HL-60 (cell line): Measurements from ENCODE around the gene PTPRT.

Source experiments
- DNase-seq, 2 experiments: peaks; one replicate each; pipeline ENCODE4 v3.0.0-alpha.2; 2010 to 2020; ENCODE audit warnings: low read depth in 1 of 2, low spot score in 1 of 2
- H3K27ac ChIP-seq: fragments of 250-450 bp; sonication (Bioruptor Pico); replicated peaks from 2 replicates; pipeline ENCODE4 v1.5.1; 2020; ENCODE audit warnings: mild to moderate bottlenecking, moderate library complexity
- H3K27me3 ChIP-seq: fragments of 250-450 bp; sonication (Bioruptor Pico); 2 replicates; pipeline ENCODE4 v1.5.1; 2021; ENCODE audit warnings: mild to moderate bottlenecking, moderate library complexity; ENCODE audit not compliant: insufficient read depth, poor library complexity, severe bottlenecking
- H3K4me3 ChIP-seq: replicated peaks from 2 replicates; pipeline ENCODE4 v1.5.1; 2011; ENCODE audit warnings: mild to moderate bottlenecking, control low read depth, low read length; ENCODE audit not compliant: insufficient read depth
- GABPA ChIP-seq: IDR thresholded peaks from 2 replicates; pipeline ENCODE4 v1.6.1; 2012; ENCODE audit warnings: low read depth
- POLR2AphosphoS5 ChIP-seq: IDR thresholded peaks from 2 replicates; pipeline ENCODE4 v1.6.1; 2012; ENCODE audit warnings: low read depth
- SPI1 ChIP-seq: IDR thresholded peaks from 2 replicates; pipeline ENCODE4 v1.6.1; 2012; ENCODE audit warnings: low read depth, mild to moderate bottlenecking, borderline replicate concordance
- TF ChIP-seq, protein P1 (sequence below): IDR thresholded peaks from 2 replicates; pipeline ENCODE4 v1.6.1; 2012; ENCODE audit warnings: low read depth; ENCODE audit not compliant: insufficient replicate concordance
- TF ChIP-seq, protein P2 (sequence below): IDR thresholded peaks from one replicate; pipeline ENCODE4 v1.5.1; 2011; ENCODE audit warnings: low read length, control low read depth, inconsistent platforms; ENCODE audit not compliant: insufficient read depth

The PTPRT gene

DNA sequence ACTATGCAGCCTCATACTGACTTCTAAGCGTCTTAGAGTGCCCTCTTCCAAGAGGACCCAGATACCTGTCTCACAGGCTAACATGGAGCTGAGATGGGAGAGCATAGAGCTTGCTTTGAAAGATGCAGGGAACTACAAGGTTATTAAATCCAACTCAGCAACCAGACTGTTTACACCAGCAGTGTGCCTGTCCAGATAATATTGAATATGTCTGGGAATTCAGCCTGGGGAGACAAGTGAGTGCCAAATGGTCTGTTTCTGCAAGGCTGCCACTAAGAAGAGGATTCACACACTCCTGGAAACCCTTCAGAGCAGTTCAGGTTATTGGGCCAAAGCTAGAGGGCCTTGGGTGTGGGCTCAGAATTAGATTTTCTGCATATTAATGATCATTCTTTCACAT, 547.8 kb downstream of the PTPRT start:
- DNase-seq: no peak
- TF ChIP-seq, protein P1, sequence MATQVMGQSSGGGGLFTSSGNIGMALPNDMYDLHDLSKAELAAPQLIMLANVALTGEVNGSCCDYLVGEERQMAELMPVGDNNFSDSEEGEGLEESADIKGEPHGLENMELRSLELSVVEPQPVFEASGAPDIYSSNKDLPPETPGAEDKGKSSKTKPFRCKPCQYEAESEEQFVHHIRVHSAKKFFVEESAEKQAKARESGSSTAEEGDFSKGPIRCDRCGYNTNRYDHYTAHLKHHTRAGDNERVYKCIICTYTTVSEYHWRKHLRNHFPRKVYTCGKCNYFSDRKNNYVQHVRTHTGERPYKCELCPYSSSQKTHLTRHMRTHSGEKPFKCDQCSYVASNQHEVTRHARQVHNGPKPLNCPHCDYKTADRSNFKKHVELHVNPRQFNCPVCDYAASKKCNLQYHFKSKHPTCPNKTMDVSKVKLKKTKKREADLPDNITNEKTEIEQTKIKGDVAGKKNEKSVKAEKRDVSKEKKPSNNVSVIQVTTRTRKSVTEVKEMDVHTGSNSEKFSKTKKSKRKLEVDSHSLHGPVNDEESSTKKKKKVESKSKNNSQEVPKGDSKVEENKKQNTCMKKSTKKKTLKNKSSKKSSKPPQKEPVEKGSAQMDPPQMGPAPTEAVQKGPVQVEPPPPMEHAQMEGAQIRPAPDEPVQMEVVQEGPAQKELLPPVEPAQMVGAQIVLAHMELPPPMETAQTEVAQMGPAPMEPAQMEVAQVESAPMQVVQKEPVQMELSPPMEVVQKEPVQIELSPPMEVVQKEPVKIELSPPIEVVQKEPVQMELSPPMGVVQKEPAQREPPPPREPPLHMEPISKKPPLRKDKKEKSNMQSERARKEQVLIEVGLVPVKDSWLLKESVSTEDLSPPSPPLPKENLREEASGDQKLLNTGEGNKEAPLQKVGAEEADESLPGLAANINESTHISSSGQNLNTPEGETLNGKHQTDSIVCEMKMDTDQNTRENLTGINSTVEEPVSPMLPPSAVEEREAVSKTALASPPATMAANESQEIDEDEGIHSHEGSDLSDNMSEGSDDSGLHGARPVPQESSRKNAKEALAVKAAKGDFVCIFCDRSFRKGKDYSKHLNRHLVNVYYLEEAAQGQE: no peak
- TF ChIP-seq GABPA: no peak
- TF ChIP-seq POLR2AphosphoS5: no peak
- TF ChIP-seq, protein P2, sequence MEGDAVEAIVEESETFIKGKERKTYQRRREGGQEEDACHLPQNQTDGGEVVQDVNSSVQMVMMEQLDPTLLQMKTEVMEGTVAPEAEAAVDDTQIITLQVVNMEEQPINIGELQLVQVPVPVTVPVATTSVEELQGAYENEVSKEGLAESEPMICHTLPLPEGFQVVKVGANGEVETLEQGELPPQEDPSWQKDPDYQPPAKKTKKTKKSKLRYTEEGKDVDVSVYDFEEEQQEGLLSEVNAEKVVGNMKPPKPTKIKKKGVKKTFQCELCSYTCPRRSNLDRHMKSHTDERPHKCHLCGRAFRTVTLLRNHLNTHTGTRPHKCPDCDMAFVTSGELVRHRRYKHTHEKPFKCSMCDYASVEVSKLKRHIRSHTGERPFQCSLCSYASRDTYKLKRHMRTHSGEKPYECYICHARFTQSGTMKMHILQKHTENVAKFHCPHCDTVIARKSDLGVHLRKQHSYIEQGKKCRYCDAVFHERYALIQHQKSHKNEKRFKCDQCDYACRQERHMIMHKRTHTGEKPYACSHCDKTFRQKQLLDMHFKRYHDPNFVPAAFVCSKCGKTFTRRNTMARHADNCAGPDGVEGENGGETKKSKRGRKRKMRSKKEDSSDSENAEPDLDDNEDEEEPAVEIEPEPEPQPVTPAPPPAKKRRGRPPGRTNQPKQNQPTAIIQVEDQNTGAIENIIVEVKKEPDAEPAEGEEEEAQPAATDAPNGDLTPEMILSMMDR: no peak
- TF ChIP-seq SPI1: no peak
- Histone ChIP-seq H3K27ac (no peak overlapping the region), H3K27me3 (no peaks in the 10 kb centered on the region), H3K4me3 (no peak overlapping the region)

DNA sequence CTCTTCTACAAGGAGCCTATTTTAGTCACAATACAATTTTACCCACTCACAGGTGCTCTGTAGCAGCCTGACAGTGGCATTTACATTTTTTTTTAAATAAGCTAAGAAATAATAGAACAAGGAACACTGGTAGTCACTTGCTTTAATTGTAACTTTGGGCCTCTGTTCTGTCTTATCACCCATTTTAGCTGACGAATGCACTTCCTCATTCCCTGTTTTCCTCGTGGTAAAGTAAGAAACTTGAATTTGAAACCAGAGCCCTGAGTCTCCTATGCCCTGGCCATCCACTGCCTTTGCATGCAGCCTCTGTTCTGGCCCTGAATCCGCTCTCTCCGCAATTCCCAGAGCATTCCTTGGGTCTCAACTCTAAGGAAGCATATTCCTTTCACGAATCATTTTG, 550.6 kb downstream of the PTPRT start:
- Histone ChIP-seq H3K4me3 (no peak overlapping the region), H3K27me3 (no peaks in the 10 kb centered on the region), H3K27ac (no peak overlapping the region)
- TF ChIP-seq POLR2AphosphoS5: no peak
- peak; percentile 63; the same call in 1 of the 2 replicates for TF ChIP-seq SPI1
- TF ChIP-seq GABPA: no peak
- TF ChIP-seq, protein P2: no peak
- TF ChIP-seq, protein P1: no peak
- no peak for DNase-seq

DNA sequence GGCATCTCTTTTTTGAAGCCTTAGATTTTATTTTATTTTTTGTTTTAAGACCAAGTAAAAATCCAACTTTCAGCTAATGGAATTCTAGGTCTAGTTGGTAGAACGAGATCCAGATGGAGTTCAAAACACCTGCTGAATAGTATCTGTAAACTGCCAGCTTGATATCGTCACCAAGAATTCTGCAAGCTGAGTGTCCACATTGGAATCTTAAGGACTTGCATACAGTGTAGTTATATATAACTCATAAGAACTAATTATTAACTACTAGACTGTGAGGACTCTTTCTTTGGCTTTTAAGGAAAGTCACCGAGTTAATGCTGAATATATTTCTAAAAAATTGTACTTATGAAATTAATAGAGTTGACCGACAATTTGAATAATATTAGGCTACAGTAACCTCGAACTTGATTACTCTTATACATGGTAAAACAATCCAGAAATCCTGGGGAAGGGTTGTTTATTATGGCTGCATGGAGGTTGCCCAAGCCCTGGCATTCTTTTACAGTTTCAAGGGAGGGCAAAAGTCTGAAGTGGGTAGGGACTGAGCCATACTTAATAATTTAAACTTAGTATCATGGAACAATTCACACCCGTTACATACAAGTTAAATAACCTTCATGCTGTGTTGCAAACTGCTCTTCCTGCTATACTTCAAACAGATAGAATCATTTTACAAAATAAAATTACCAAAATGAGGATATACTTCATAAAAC, 553.9 kb downstream of the PTPRT start:
- Histone ChIP-seq H3K4me3 (no peak overlapping the region), H3K27me3 (no peaks in the 10 kb centered on the region), H3K27ac (no peak overlapping the region)
- no peak for TF ChIP-seq SPI1
- TF ChIP-seq, protein P1: no peak
- no peak for TF ChIP-seq POLR2AphosphoS5
- TF ChIP-seq GABPA: no peak
- TF ChIP-seq, protein P2: no peak
- no peak for DNase-seq
